HG02884 (cell line): ENCODE data around the gene R3HDM4.
A peak's percentile ranks its signal among the peaks of the same experiment; 100 is the strongest.

Source experiments
- ATAC-seq: cut with Tn5 transposase; IDR thresholded peaks from one replicate; pipeline ENCODE4 v1.9.1; 2021; ENCODE audit warnings: mild to moderate bottlenecking, moderate library complexity; ENCODE audit not compliant: unreplicated experiment

Gene R3HDM4

GRCh38 chr19:947707-948539 lies 34.9 kb upstream of the R3HDM4 start:
- peak; percentile 72 for ATAC-seq

- no peak for ATAC-seq
Observed at GRCh38 chr19:947090-947706, 34.2 kb upstream of the R3HDM4 start.

- ATAC-seq: no peak
Observed at GRCh38 chr19:945401-946252, 32.6 kb upstream of the R3HDM4 start.

GRCh38 chr19:944663-945241 lies 31.7 kb upstream of the R3HDM4 start:
- no peak for ATAC-seq

GRCh38 chr19:944171-944567 lies 31.1 kb upstream of the R3HDM4 start:
- no peak for ATAC-seq

GRCh38 chr19:943551-944170 lies 30.6 kb upstream of the R3HDM4 start:
- no peak for ATAC-seq

GRCh38 chr19:942133-942645 lies 29.2 kb upstream of the R3HDM4 start:
- ATAC-seq: no peak

GRCh38 chr19:941292-942132 lies 28.5 kb upstream of the R3HDM4 start:
- no peak for ATAC-seq

- no peak for ATAC-seq
Observed at GRCh38 chr19:940591-941291, 27.7 kb upstream of the R3HDM4 start.

GRCh38 chr19:939922-940321 lies 26.9 kb upstream of the R3HDM4 start:
- ATAC-seq: no peak

GRCh38 chr19:939439-939838 lies 26.4 kb upstream of the R3HDM4 start:
- ATAC-seq: no peak

GRCh38 chr19:938233-938923 lies 25.4 kb upstream of the R3HDM4 start:
- ATAC-seq: no peak

GRCh38 chr19:937259-937694 lies 24.3 kb upstream of the R3HDM4 start:
- ATAC-seq: no peak

- ATAC-seq: no peak
Observed at GRCh38 chr19:936175-936546, 23.1 kb upstream of the R3HDM4 start.

GRCh38 chr19:934865-935479 lies 22.0 kb upstream of the R3HDM4 start:
- no peak for ATAC-seq

GRCh38 chr19:934197-934840 lies 21.3 kb upstream of the R3HDM4 start:
- ATAC-seq: no peak

- ATAC-seq: no peak
Observed at GRCh38 chr19:933553-933882, 20.5 kb upstream of the R3HDM4 start.
